HG02973 (cell line): ENCODE measurements around the gene DTX3.
"Not testable (repeated sequence)": the region's sequence is repeated elsewhere in the genome, so short reads cannot be mapped to it uniquely, and the experiment has no call there.

Experiments
- ATAC-seq: cut with Tn5 transposase; IDR thresholded peaks from one replicate; pipeline ENCODE4 v1.9.1; 2021; ENCODE audit warnings: moderate library complexity; ENCODE audit not compliant: unreplicated experiment

Gene DTX3

GRCh38 chr12:57631566-57632072 lies 27.0 kb downstream of the DTX3 start:
- no peak for ATAC-seq

GRCh38 chr12:57632073-57632957 lies 27.7 kb downstream of the DTX3 start:
- no peak for ATAC-seq

DNA sequence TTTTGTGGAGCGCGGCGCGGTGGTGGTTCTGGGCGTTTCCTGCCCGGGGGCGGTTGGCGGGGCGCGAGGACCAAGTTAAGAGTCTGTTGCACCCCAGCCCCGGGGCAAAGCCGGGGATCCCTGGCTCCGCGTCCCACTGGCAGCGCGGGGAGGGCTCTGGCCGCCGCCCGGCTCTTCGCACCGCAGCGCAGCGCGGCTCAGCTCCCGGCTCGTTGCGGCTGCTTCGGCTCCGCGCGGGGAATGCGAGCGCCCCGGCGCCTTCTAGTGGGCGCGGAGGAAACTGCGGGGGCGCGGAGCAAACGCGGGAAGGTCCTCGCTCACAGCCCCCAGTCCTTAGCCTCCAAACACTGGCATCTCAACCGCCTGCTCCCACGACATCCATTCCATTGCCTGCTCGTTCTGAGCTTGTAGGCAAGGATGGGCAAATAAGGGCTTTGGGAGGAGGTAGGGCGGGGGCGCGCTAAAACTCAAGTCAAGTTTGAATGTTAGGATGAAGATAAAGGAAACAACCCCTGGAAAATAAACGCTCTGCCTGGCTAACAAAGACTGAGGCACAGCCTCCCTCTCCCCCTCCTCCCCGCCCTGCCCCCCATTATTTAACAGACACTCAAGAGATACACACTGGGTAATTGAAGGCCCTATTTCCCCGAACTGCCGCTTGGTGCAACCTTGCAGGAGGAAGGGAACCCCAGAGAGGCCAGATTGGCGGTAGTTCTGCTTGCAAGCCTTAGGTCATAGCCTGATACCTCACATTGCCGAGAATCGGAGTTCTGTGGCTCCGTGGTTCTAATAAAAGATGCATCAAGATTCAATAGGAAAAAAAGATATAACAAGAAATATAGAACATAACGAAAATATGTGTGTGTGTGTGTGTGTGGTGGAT lies 28.6 kb downstream of the DTX3 start, which contains the start of gene B4GALNT1:
Gene B4GALNT1, minus strand, starts transcription at position 244 of the 883 bp plus-strand sequence. CDS start 1,069 bp downstream, outside the sequence.
- ATAC-seq: peak; percentile 77

DNA sequence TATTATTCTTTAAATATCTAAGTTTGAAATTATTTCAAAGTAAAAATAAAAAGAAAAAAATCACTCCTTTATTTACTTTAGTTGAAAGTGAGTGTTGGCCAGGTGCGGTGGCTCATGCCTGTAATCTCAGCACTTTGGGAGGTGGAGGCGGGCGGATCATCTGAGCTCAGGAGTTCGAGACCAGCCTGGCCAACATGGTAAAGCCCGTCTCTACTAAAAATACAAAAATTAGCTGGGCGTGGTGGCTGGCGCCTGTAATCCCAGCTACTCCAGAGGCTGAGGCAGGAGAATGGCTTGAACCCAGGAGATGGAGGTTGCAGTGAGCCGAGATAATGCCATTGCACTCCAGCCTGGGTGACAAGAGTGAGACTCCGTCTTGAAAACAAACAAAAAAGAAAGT lies 32.1 kb downstream of the DTX3 start:
- not testable (repeated sequence) for ATAC-seq

GRCh38 chr12:57637364-57637763 lies 32.7 kb downstream of the DTX3 start:
- ATAC-seq: no peak

DNA sequence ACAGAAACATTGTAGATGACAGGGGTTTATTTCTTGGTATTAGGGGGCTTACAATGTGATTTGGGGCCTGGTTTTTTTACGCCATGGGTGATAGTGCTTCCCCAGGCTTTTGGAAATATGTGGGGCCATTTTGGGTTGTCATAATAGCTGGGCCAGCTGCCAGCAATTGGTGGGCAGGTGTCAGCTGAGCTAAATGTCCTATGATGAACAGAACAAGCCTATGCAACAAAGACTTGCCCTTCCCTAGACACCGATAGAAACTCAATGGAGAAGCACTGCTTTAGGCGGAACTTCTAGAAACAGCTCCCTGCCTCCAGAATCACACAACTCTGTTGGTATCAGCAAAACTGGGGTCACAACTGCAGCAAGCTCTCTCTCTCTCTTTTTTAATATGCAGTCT lies 33.5 kb downstream of the DTX3 start:
- ATAC-seq: no peak

DNA sequence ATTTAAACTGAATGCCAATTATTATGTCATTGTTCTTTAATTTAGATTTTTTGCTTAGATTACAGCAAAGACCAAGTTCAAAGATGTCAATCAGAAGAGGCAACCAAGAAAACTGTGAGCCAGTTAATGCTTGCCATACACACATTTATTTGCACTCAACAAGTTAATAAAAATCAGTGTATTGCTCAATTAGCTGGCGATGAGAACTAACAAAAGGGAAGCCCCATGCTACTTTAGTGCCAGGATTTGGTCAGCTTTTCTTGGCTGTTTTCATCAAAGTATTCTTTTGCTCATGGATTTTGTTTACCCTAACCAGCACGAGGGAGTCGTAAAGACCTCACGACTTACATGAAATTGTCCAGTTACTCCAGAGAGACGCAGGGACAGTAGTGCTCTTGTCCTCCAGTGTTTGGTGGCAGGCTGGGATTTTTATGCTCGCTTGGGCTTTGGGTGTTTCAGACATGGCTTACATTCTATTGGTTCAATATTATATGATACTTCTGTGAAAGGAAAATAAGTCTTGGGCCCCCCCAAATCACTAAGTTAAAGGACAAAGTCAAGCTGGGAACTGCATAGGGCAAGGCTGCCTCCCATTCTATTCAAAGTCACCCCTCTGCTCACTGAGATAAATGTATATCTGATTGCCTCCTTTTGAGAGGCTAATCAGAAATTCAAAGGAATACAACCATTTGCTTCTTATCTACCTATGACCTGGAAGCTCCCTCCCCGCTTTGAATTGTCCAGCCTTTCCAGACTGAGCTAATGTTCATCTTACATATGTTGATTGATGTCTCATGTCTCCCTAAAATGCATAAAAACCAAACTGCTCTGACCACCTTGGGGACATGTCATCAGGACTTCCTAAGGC lies 35.8 kb downstream of the DTX3 start:
- ATAC-seq: no peak

DNA sequence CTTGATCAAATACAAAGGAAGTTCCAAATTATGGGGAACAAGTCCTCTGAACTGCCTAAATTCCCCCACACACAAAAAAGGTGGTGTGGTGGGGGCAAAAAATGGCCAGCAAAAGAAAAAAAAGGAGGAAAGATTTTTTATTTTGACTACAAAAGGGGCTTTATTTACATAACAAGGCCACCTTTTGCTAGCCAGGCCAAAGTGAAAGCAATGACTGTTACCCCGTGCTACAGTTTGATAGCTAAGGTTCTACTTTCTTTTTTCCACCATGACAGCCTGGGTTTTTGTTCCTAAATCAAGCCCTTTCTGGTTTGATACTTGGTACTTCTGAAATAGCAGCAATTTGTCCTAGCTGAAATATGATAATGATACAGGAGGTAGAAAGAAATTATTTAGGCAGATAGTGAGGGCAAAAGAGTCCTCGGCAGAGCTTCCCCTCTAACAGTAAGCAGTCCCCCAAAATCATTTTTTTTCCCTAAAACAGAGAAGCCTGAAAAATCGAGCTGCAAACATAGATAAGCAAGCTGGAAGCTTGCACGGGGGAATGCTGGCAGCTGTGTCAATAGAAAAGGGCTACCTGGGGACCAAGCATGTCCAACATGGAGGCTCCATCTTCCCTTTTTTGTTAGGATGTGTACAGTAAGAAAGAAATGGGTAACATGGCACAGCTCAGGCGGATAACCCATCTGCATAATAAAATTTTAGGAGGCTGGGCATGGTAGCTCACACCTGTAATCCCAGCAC lies 37.2 kb downstream of the DTX3 start:
- ATAC-seq: no peak

DNA sequence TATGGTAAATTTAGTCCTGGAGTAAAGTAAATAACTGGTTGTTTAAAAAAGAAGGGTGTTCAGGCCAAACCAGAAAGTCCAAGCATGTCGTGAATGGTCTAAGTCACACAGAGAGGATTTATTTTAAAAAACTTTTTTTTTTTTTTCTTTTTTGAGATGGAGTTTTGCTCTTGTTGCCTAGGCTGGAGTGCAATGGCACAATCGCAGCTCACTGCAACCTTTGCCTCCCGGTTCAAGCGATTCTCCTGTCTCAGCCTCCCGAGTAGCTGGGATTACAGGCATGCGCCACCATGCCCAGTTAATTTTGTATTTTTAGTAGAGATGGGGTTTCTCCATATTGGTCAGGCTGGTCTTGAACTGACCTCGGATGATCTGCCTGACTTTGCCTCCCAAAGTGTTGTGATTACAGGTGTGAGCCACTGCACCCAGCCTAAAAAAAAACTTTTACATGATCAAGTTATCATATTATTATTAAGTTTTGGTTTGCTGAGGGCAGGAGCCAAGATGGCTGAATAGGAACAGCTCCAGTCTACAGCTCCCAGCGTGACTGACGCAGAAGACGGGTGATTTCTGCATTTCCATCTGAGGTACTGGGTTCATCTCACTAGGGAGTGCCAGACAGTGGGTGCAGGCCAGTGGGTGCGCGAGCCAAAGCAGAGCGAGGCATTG lies 41.5 kb downstream of the DTX3 start:
- ATAC-seq: not testable (repeated sequence)

- not testable (repeated sequence) for ATAC-seq
Observed at GRCh38 chr12:57646659-57647049, 42.0 kb downstream of the DTX3 start.

- ATAC-seq: no peak
Observed at GRCh38 chr12:57654042-57654441, 49.4 kb downstream of the DTX3 start.

GRCh38 chr12:57655541-57656240 lies 51.1 kb downstream of the DTX3 start:
- no peak for ATAC-seq

DNA sequence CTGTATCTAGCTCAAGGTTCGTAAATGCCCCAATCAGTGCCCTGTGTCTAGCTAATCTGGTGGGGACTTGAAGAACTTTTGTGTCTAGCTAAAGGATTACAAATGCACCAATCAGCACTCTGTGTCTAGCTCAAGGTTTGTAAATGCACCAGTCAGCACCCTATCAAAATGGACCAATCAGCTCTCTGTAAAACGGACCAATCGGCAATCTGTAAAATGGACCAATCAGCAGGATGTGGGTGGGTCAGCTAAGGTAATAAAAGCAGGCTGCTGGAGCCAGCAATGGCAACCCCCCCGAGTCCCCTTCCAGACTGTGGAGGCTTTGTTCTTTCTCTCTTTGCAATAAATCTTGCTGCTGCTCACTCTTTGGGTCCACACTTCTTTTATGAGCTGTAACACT lies 51.8 kb downstream of the DTX3 start:
- ATAC-seq: not testable (repeated sequence)

DNA sequence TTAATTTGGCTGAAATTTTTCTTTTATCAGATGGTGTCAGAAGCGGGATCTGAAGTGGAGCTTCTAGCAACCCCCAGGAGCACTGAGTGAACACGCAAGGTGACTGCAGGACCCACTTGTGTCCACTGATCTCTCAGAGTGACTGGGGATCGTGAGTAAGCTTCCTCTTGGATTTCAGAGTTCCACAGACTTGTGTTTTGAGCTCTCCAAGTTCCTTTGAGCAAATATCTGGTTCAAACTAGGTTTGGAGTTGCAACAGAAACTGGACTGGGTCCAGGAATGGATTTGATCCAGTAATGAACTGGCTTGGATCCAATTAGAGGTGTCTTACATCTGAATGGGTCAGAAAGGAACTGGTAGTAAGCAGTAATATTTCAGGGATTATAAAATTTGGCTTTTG lies 53.1 kb downstream of the DTX3 start:
- no peak for ATAC-seq

DNA sequence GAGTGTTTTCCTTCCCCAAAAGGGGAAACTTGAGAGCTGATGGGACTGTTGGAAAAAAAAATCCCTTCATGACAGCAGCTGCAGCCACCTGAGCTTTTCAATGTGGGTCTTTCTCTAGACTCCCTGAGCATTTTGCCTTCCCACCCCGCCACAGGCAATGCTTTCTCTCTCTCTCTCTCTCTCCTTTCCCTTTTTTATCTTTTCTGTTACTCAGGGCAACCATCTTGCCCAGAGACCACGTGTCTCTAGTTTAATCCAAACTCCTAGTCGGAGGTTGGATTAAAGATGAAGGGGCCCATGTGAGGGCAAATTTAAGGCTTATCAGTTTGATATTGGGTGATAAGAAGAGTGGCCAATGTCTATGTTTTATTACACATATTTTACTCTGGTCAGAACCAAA lies 54.3 kb downstream of the DTX3 start:
- no peak for ATAC-seq
